NT2/D1 (cell line): ENCODE measurements around the gene VWA2.

Experiments
- SUZ12 ChIP-seq: IDR thresholded peaks from 2 replicates; pipeline ENCODE4 v1.6.1; 2011; ENCODE audit not compliant: insufficient read length, insufficient read depth; ENCODE audit errors: extremely low read depth
- ZNF274 ChIP-seq: IDR thresholded peaks from 2 replicates; pipeline ENCODE4 v1.6.1; 2011; ENCODE audit warnings: mild to moderate bottlenecking, low read depth, low read length

DNA sequence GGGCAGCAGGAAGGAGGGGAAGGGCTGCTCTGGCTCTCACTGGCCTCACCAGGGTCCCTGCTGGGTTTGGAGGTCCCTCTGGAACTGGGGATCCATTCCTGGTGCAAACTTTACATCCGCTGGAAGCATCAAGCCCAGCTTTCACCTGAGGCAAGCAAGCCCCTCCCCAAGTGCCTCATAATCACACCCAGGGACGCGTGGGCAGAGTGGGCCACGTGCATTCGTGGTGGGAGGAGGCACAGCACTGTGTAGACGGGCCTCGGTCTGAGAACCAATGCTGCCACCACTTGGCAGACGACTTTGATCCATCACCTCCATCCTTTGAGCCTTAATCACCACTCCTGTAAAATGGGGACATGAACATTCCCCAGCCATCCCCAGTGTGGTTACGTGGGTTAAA is 74.1 kb downstream of the VWA2 start:
- TF ChIP-seq SUZ12 (no peak), ZNF274 (no peak)
